B cell (primary cell): Measurements from ENCODE around the gene PEAK1. TPM values are rescaled to one million over a fixed set of nuclear protein-coding genes. Genes with fewer than 3 reads are reported as not detected.

ENCODE experiments used
- ATAC-seq: fragments of 200-7000 bp; cut with Tn5 transposase; one replicate; pipeline ENCODE4 v1.10.0; 2021; ENCODE audit warnings: low read depth, mild to moderate bottlenecking, moderate number of reproducible peaks, moderate library complexity
- CTCF ChIA-PET: fragments of 350-600 bp; sonication (Branson Sonifier 250); formaldehyde crosslinking; loops from one replicate; lab custom pipeline; 2021; ENCODE audit warnings: antibody characterized with exemption, inconsistent platforms; lab: Charles Lee
- POLR2A ChIA-PET: fragments of 350-600 bp; sonication (Branson Sonifier 250); formaldehyde crosslinking; loops from one replicate; lab custom pipeline; 2021; ENCODE audit warnings: antibody characterized with exemption; lab: Charles Lee
- DNase-seq: peaks from one replicate; pipeline ENCODE4 v3.0.0; 2013
- H2AFZ ChIP-seq: 2 replicates; pipeline ENCODE4 v1.6.1; 2012; ENCODE audit warnings: mild to moderate bottlenecking, low read depth, low read length; ENCODE audit not compliant: insufficient read depth, poor library complexity, severe bottlenecking
- H3K27ac ChIP-seq, 2 donors: 1 replicate in 1 of 2; 2 replicates in 1 of 2; pipeline ENCODE4 v1.5.1; 2012 to 2013; ENCODE audit warnings: low read length in 2 of 2, mild to moderate bottlenecking in 2 of 2, moderate library complexity in 1 of 2
- H3K27me3 ChIP-seq, 4 experiments: fragments of 200-600 bp in 1 of 4; sonication (generic) in 1 of 4; replicated peaks in 1 of 4; 1 replicate in 2 of 4; 2 replicates in 2 of 4; pipeline versions ENCODE4 v1.6.1 to v1.7.0; 2013 to 2016; ENCODE audit warnings: low read length in 3 of 4, mild to moderate bottlenecking in 2 of 4, mixed read lengths in 1 of 4, moderate library complexity in 1 of 4; ENCODE audit not compliant: insufficient read depth in 4 of 4, control insufficient read depth in 3 of 4; ENCODE audit errors: control extremely low read depth in 1 of 4
- H3K36me3 ChIP-seq, 2 experiments: replicated peaks in 1 of 2; 1 replicate in 1 of 2; 2 replicates in 1 of 2; pipeline versions ENCODE4 v1.6.1 to v1.7.1; 2013; ENCODE audit warnings: low read length in 1 of 2; ENCODE audit not compliant: insufficient read depth in 2 of 2, control insufficient read depth in 1 of 2; ENCODE audit errors: control extremely low read depth in 1 of 2, extremely low read depth in 1 of 2
- H3K4me1 ChIP-seq, 2 donors: fragments of 200-600 bp in 1 of 2; sonication (generic) in 1 of 2; 1 replicate in 1 of 2; 2 replicates in 1 of 2; pipeline versions ENCODE4 v1.5.1 to v1.6.1; 2013 to 2017; ENCODE audit warnings: low read length in 2 of 2; ENCODE audit not compliant: control insufficient read depth in 2 of 2, insufficient read depth in 2 of 2
- H3K4me2 ChIP-seq: replicated peaks from 2 replicates; pipeline ENCODE3; 2012; ENCODE audit warnings: mild to moderate bottlenecking, low read depth, low read length; ENCODE audit not compliant: poor library complexity, severe bottlenecking
- H3K4me3 ChIP-seq, 5 experiments: fragments of 200-600 bp in 1 of 5; sonication (generic) in 1 of 5; 1 replicate in 3 of 5; 2 replicates in 2 of 5; pipeline versions ENCODE4 v1.5.1 to v1.7.0; 2011 to 2016; ENCODE audit warnings: low read length in 4 of 5, mild to moderate bottlenecking in 4 of 5, low read depth in 2 of 5, control low read depth in 1 of 5, moderate library complexity in 1 of 5; ENCODE audit not compliant: insufficient read depth in 1 of 5; ENCODE audit errors: control extremely low read depth in 1 of 5, extremely low read depth in 1 of 5
- H3K79me2 ChIP-seq: fragments of 200-600 bp; sonication (generic); one replicate; pipeline ENCODE4 v1.6.0; 2016; ENCODE audit warnings: low read length; ENCODE audit not compliant: control insufficient read depth, insufficient read depth
- H3K9ac ChIP-seq: fragments of 200-600 bp; sonication (generic); 2 replicates; pipeline ENCODE4 v1.6.1; 2017; ENCODE audit warnings: mild to moderate bottlenecking, low read length, moderate library complexity
- H3K9me3 ChIP-seq, 3 donors: one replicate each; pipeline versions ENCODE4 v1.6.1 to v1.7.1; 2013; ENCODE audit warnings: low read length in 2 of 3; ENCODE audit not compliant: control insufficient read depth in 2 of 3, insufficient read depth in 1 of 3; ENCODE audit errors: control extremely low read depth in 1 of 3
- H4K20me1 ChIP-seq: 2 replicates; pipeline ENCODE4 v1.6.0; 2012; ENCODE audit warnings: mild to moderate bottlenecking, low read length; ENCODE audit not compliant: insufficient read depth, control insufficient read depth, poor library complexity, severe bottlenecking
- H3K27ac Mint-ChIP-seq: one replicate; pipeline ENCODE4 v1.8.0; 2021; ENCODE audit warnings: mixed read lengths
- H3K27me3 Mint-ChIP-seq: one replicate; pipeline ENCODE4 v1.8.0; 2021; ENCODE audit warnings: mixed read lengths
- H3K4me1 Mint-ChIP-seq: one replicate; pipeline ENCODE4 v1.8.0; 2021; ENCODE audit warnings: mixed read lengths
- H3K4me3 Mint-ChIP-seq: one replicate; pipeline ENCODE4 v1.8.0; 2021; ENCODE audit warnings: mixed read lengths
- H3K9me3 Mint-ChIP-seq: one replicate; pipeline ENCODE4 v1.8.0; 2022; ENCODE audit warnings: mixed read lengths; ENCODE audit not compliant: insufficient read depth
- EZH2 ChIP-seq: IDR thresholded peaks from 2 replicates; pipeline ENCODE4 v1.6.1; 2012; ENCODE audit warnings: borderline replicate concordance, low read depth, mild to moderate bottlenecking, moderate library complexity, low read length; ENCODE audit not compliant: insufficient read depth, poor library complexity, severe bottlenecking
- WGBS: methylation state at CpG from one replicate; pipeline ENCODE4 v1.1.5; 2013; ENCODE audit warnings: missing lambda C conversion rate; ENCODE audit not compliant: insufficient coverage; 5-methylcytosine and 5-hydroxymethylcytosine counted together
- intact Hi-C: fragments of 100-400 bp; cut with micrococcal nuclease; formaldehyde crosslinking; loops from one replicate; pipeline ENCODE4 v1.10.0; 2022
- polyA plus RNA-seq: library from polyadenylated mRNA; depleted of rRNA; stranded (reverse); fragments of >200 nt; gene quantifications from 2 replicates; pipeline ENCODE4 v1.2.3, GENCODE V29; 2012
- total RNA-seq, 2 donors: library from RNA; stranded (reverse); fragments of 120-200 nt in 1 of 2; gene quantifications; 1 replicate in 1 of 2; 2 replicates in 1 of 2; pipeline versions ENCODE4 v1.2.3 to v1.2.4, GENCODE V29; 2013 to 2022
- TF ChIP-seq, protein P1 (sequence below): fragments of 200-600 bp; IDR thresholded peaks from one replicate; pipeline ENCODE4 v1.8.0; 2022; ENCODE audit warnings: antibody characterized with exemption, mild to moderate bottlenecking

The PEAK1 gene
- total and polyA plus RNA-seq, 2 donors (not counting 1 experiment from before 2014, with no cell fraction given), result 13.4 to 38.0 TPM

GRCh38 chr15:77346245-77347036, 73.5 kb downstream of the PEAK1 start:
- 100% methylated on average over 1 of the region's 4 CpGs for WGBS
- H3K9me3 Mint-ChIP-seq, result peaks cover 8% of the 10 kb centered on the region
- Histone ChIP-seq H3K27ac (no peak overlapping the region), H3K4me2 (no peak overlapping the region), H3K27me3 (no peaks in the 10 kb centered on the region), H3K9me3 (peaks cover 3 to 6% (median 4%) of the 10 kb centered on the region in 3 donors), H3K79me2 (peaks cover 4% of the 10 kb centered on the region), H3K4me3 (no peak overlapping the region), H4K20me1 (no peaks in the 10 kb centered on the region), H3K4me1 (no peaks in the 10 kb centered on the region), H3K36me3 (no peaks in the 10 kb centered on the region), H2AFZ (no peak overlapping the region), H3K9ac (no peak overlapping the region)
- TF ChIP-seq EZH2, result no peak
- TF ChIP-seq, protein P1, sequence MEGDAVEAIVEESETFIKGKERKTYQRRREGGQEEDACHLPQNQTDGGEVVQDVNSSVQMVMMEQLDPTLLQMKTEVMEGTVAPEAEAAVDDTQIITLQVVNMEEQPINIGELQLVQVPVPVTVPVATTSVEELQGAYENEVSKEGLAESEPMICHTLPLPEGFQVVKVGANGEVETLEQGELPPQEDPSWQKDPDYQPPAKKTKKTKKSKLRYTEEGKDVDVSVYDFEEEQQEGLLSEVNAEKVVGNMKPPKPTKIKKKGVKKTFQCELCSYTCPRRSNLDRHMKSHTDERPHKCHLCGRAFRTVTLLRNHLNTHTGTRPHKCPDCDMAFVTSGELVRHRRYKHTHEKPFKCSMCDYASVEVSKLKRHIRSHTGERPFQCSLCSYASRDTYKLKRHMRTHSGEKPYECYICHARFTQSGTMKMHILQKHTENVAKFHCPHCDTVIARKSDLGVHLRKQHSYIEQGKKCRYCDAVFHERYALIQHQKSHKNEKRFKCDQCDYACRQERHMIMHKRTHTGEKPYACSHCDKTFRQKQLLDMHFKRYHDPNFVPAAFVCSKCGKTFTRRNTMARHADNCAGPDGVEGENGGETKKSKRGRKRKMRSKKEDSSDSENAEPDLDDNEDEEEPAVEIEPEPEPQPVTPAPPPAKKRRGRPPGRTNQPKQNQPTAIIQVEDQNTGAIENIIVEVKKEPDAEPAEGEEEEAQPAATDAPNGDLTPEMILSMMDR, result no peak
- H3K4me1 Mint-ChIP-seq, result peaks cover 9% of the 10 kb centered on the region
- H3K4me3 Mint-ChIP-seq, result no peak overlapping the region
- H3K27me3 Mint-ChIP-seq, result no peaks in the 10 kb centered on the region
- DNase-seq (no peak), ATAC-seq (no peak)
- POLR2A ChIA-PET, result no interaction called here
- intact Hi-C loops, result no loop called here
- H3K27ac Mint-ChIP-seq, result no peak overlapping the region
- CTCF ChIA-PET, result no interaction called here

GRCh38 chr15:77342807-77343206, 77.1 kb downstream of the PEAK1 start:
- Histone ChIP-seq H3K27me3 (no peaks in the 10 kb centered on the region), H4K20me1 (no peaks in the 10 kb centered on the region), H3K27ac (no peak overlapping the region), H3K4me2 (no peak overlapping the region), H3K9ac (no peak overlapping the region), H3K4me1 (no peaks in the 10 kb centered on the region), H3K36me3 (no peaks in the 10 kb centered on the region), H2AFZ (no peak overlapping the region), H3K9me3 (peaks cover 4 to 12% (median 8%) of the 10 kb centered on the region in 3 donors), H3K4me3 (no peak overlapping the region), H3K79me2 (peaks cover 14% of the 10 kb centered on the region)
- DNase-seq, result no peak
- intact Hi-C loops, result no loop called here
- POLR2A ChIA-PET, result no interaction called here
- no CpG with 5 or more reads among the region's 3 CpGs for WGBS
- no peak overlapping the region for H3K4me3 Mint-ChIP-seq
- H3K27ac Mint-ChIP-seq, result no peak overlapping the region
- no peaks in the 10 kb centered on the region for H3K27me3 Mint-ChIP-seq
- H3K9me3 Mint-ChIP-seq, result peaks cover 9% of the 10 kb centered on the region
- ATAC-seq, result no peak
- no peak for TF ChIP-seq EZH2
- TF ChIP-seq, protein P1, result no peak
- H3K4me1 Mint-ChIP-seq, result peaks cover 9% of the 10 kb centered on the region
- CTCF ChIA-PET, result no interaction called here
